GM19395 (cell line): Measurements from ENCODE around the gene NFATC1.
A peak's percentile ranks its signal among the peaks of the same experiment; 100 is the strongest.

Experiments
- ATAC-seq: cut with Tn5 transposase; IDR thresholded peaks from one replicate; pipeline ENCODE4 v1.9.1; 2021; ENCODE audit warnings: mild to moderate bottlenecking, moderate library complexity; ENCODE audit not compliant: unreplicated experiment

Gene NFATC1

GRCh38 chr18:79452991-79453645 lies 57.4 kb downstream of the NFATC1 start:
- ATAC-seq, result no peak

- ATAC-seq, result no peak
Measured at GRCh38 chr18:79453816-79454735, 58.3 kb downstream of the NFATC1 start.

GRCh38 chr18:79455261-79455660 lies 59.5 kb downstream of the NFATC1 start:
- no peak for ATAC-seq

- ATAC-seq, result no peak
Measured at GRCh38 chr18:79456105-79456980, 60.6 kb downstream of the NFATC1 start.

- ATAC-seq, result no peak
Measured at GRCh38 chr18:79457239-79457638, 61.5 kb downstream of the NFATC1 start.

GRCh38 chr18:79457652-79458051 lies 61.9 kb downstream of the NFATC1 start:
- no peak for ATAC-seq

- ATAC-seq, result no peak
Measured at GRCh38 chr18:79458131-79458838, 62.6 kb downstream of the NFATC1 start.

- no peak for ATAC-seq
Measured at GRCh38 chr18:79458917-79459803, 63.4 kb downstream of the NFATC1 start.

GRCh38 chr18:79459946-79460480 lies 64.3 kb downstream of the NFATC1 start:
- ATAC-seq, result peak; percentile 30

- ATAC-seq, result peak; percentile 75
Measured at GRCh38 chr18:79460481-79461300, 65.0 kb downstream of the NFATC1 start.

GRCh38 chr18:79461627-79462026 lies 65.9 kb downstream of the NFATC1 start:
- no peak for ATAC-seq

GRCh38 chr18:79463424-79463960 lies 67.8 kb downstream of the NFATC1 start:
- ATAC-seq, result no peak

GRCh38 chr18:79465392-79465991 lies 69.8 kb downstream of the NFATC1 start:
- peak; percentile 80 for ATAC-seq

- peak; percentile 43 for ATAC-seq
Measured at GRCh38 chr18:79466591-79466990, 70.9 kb downstream of the NFATC1 start.

GRCh38 chr18:79467126-79467525 lies 71.4 kb downstream of the NFATC1 start:
- no peak for ATAC-seq

- ATAC-seq, result no peak
Measured at GRCh38 chr18:79468119-79468789, 72.5 kb downstream of the NFATC1 start.

GRCh38 chr18:79469309-79469708 lies 73.6 kb downstream of the NFATC1 start:
- ATAC-seq, result no peak
